Tibial nerve (tissue), 3 donors: ENCODE results near the gene PODXL2.

Experiments
- CTCF ChIP-seq, 5 experiments: fragments of 200-600 bp in 3 of 5; fragments of 450-650 bp in 2 of 5; sonication (generic) in 3 of 5; IDR thresholded peaks; one replicate each; pipeline ENCODE4 v1.5.1; 2016 to 2019; ENCODE audit warnings: antibody characterized with exemption in 5 of 5, mild to moderate bottlenecking in 3 of 5, moderate library complexity in 2 of 5
- POLR2A ChIP-seq, 2 donors: fragments of 450-650 bp; IDR thresholded peaks; one replicate each; pipeline ENCODE4 v1.6.1; 2017; ENCODE audit warnings: antibody characterized with exemption in 2 of 2, mild to moderate bottlenecking in 2 of 2, moderate library complexity in 2 of 2

DNA sequence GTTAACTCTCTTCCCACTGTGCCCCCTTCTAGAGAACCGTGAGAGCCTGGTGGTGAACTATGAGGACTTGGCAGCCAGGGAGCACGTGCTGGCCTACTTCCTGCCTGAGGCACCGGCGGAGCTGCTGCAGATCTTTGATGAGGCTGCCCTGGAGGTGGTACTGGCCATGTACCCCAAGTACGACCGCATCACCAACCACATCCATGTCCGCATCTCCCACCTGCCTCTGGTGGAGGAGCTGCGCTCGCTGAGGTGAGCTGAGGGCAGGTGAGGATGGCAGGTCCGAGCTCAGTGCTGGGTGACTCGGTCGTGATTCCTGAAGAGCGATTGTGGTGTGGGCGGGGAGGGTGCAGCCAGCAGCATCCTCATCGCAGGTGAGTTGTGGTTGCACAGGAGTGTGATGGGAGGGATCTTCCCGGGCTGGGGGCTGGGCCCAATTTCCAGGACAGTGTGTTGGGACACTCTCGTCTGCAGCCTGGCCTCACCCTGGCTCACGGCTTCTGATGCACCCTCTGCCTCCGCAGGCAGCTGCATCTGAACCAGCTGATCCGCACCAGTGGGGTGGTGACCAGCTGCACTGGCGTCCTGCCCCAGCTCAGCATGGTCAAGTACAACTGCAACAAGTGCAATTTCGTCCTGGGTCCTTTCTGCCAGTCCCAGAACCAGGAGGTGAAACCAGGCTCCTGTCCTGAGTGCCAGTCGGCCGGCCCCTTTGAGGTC, 22.7 kb upstream of the PODXL2 start:
- TF ChIP-seq CTCF (IDR thresholded peaks at IDR 0.05) (no peak), POLR2A (IDR thresholded peaks at IDR 0.05) (no peak)
